ENCODE measurements around the gene RWDD3. TPM values are rescaled to one million over a fixed set of nuclear protein-coding genes. Genes with fewer than 3 reads are reported as not detected.

Gene RWDD3
- total RNA-seq, 1 experiment from 2014 or later = 6.1 TPM

GRCh38 chr1:95230768-95231191, 3.2 kb upstream of the RWDD3 start:
- no peaks in the 10 kb centered on the region for H3K27me3 ChIP-seq (ENCODE audit: control insufficient read depth, insufficient read depth, low read length)
- no peaks in the 10 kb centered on the region for H3K9me3 ChIP-seq (ENCODE audit: control insufficient read depth, insufficient read depth, low read depth, low read length)
- intact Hi-C loops (cut with micrococcal nuclease; ENCODE audit: unreplicated experiment) = loop anchor here (10.0 kb wide), 1 partner anchor 116 kb away; the partner anchor contains the start of gene TLCD4
- no peak overlapping the region for H3K27ac ChIP-seq (ENCODE audit: low read length)
- H3K4me3 ChIP-seq (ENCODE audit: low read depth in 2 of 2, low read length in 2 of 2) = no peak overlapping the region
- TF ChIP-seq POLR2AphosphoS5 (IDR thresholded peaks at IDR 0.05; ENCODE audit: low read depth, low read length) (no peak), REST (IDR thresholded peaks at IDR 0.05; ENCODE audit: insufficient read depth in 1 of 2, low read depth in 2 of 2, low read length in 1 of 2) (no peak), TCF7L2 (IDR thresholded peaks at IDR 0.05; ENCODE audit: low read depth, low read length) (no peak), SIN3A (IDR thresholded peaks at IDR 0.05; ENCODE audit: borderline replicate concordance, insufficient read depth, low read depth, low read length) (no peak), CTCF (IDR thresholded peaks at IDR 0.05) (no peak)
- BruUV-seq (replicated peaks) = no TSS peak
- DNase-seq (ENCODE audit: low read depth, low spot score) (no peak), ATAC-seq (no peak)
- H3K36me3 ChIP-seq (ENCODE audit: control insufficient read depth, insufficient read depth, low read length) = no peaks in the 10 kb centered on the region
- POLR2A ChIA-PET = no interaction called here
- H3K4me1 ChIP-seq (ENCODE audit: control insufficient read depth, insufficient read depth, low read length) = peaks cover 7% of the 10 kb centered on the region
- in situ Hi-C loops (cut with HindIII; ENCODE audit: low pct_unique_long_range_greater_than_20kb, low sequenced_read_pairs) = no loop called here
- CTCF ChIA-PET = no interaction called here

GRCh38 chr1:95232646-95233318, 1.2 kb upstream of the RWDD3 start:
- Histone ChIP-seq H3K36me3 (ENCODE audit: control insufficient read depth, insufficient read depth, low read length) (no peaks in the 10 kb centered on the region), H3K4me3 (ENCODE audit: low read depth in 2 of 2, low read length in 2 of 2) (peak overlapping the region; percentile 68 to 71), H3K27ac (ENCODE audit: low read length) (peak overlapping the region; percentile 66; the same call in 1 of the 2 replicates), H3K27me3 (ENCODE audit: control insufficient read depth, insufficient read depth, low read length) (no peaks in the 10 kb centered on the region), H3K4me1 (ENCODE audit: control insufficient read depth, insufficient read depth, low read length) (peaks cover 7% of the 10 kb centered on the region), H3K9me3 (ENCODE audit: control insufficient read depth, insufficient read depth, low read depth, low read length) (no peaks in the 10 kb centered on the region)
- TF ChIP-seq TCF7L2 (IDR thresholded peaks at IDR 0.05; ENCODE audit: low read depth, low read length) (no peak), SIN3A (IDR thresholded peaks at IDR 0.05; ENCODE audit: borderline replicate concordance, insufficient read depth, low read depth, low read length) (no peak), POLR2AphosphoS5 (IDR thresholded peaks at IDR 0.05; ENCODE audit: low read depth, low read length) (no peak), CTCF (IDR thresholded peaks at IDR 0.05) (no peak), REST (IDR thresholded peaks at IDR 0.05; ENCODE audit: insufficient read depth in 1 of 2, low read depth in 2 of 2, low read length in 1 of 2) (no peak)
- in situ Hi-C loops (cut with HindIII; ENCODE audit: low pct_unique_long_range_greater_than_20kb, low sequenced_read_pairs) (no loop called here), intact Hi-C loops (cut with micrococcal nuclease; ENCODE audit: unreplicated experiment) (loop anchor here (10.0 kb wide), 1 partner anchor 118 kb away; the partner anchor contains the start of gene TLCD4)
- CTCF ChIA-PET = interaction anchor here (1.7 kb wide), 1 partner anchor 191 kb away, joined by 6 read pairs; no protein-coding TSS in a partner anchor
- ATAC-seq (no peak), DNase-seq (ENCODE audit: low read depth, low spot score) (no peak)
- no TSS peak for BruUV-seq (replicated peaks)
- POLR2A ChIA-PET = no interaction called here
